Transverse colon (tissue), 4 donors: ENCODE measurements around the gene GTF2A1L. TPM values are rescaled to one million over a fixed set of nuclear protein-coding genes. Genes with fewer than 3 reads are reported as not detected.

ENCODE experiments used
- DNase-seq: peaks from one replicate; pipeline ENCODE4 v3.0.0-alpha.2; 2019
- H3K27ac ChIP-seq, 4 donors: fragments of 200-600 bp; sonication (generic); 2 replicates each; pipeline ENCODE4 v1.5.1; 2016 to 2018; ENCODE audit warnings: inconsistent platforms in 4 of 4
- H3K27me3 ChIP-seq: fragments of 200-600 bp; sonication (generic); 2 replicates; pipeline ENCODE4 v1.5.1; 2017; ENCODE audit warnings: inconsistent platforms
- H3K36me3 ChIP-seq, 4 donors: fragments of 200-600 bp; sonication (generic); 2 replicates each; pipeline ENCODE4 v1.5.1; 2017 to 2019; ENCODE audit warnings: inconsistent platforms in 4 of 4
- H3K4me1 ChIP-seq, 4 donors: fragments of 200-600 bp; sonication (generic); 2 replicates each; pipeline ENCODE4 v1.5.1; 2017 to 2020; ENCODE audit warnings: inconsistent platforms in 4 of 4
- H3K4me3 ChIP-seq, 4 donors: fragments of 200-600 bp; sonication (generic); 1 replicate in 1 of 4; 2 replicates in 3 of 4; pipeline versions ENCODE4 v1.5.1 to v1.6.1; 2017 to 2019; ENCODE audit warnings: inconsistent platforms in 4 of 4
- H3K9me3 ChIP-seq, 2 donors: fragments of 200-600 bp; sonication (generic); 2 replicates each; pipeline ENCODE4 v1.5.1; 2017 to 2019; ENCODE audit warnings: inconsistent platforms in 2 of 2
- CTCF ChIP-seq, 5 experiments: fragments of 200-600 bp in 3 of 5; fragments of 450-650 bp in 2 of 5; sonication (generic) in 3 of 5; IDR thresholded peaks; 1 replicate in 2 of 5; 2 replicates in 3 of 5; pipeline ENCODE4 v1.5.1; 2016 to 2017; ENCODE audit warnings: antibody characterized with exemption in 5 of 5, inconsistent platforms in 3 of 5, mild to moderate bottlenecking in 2 of 5, moderate library complexity in 1 of 5
- EP300 ChIP-seq: sonication (generic); formaldehyde crosslinking; IDR thresholded peaks from one replicate; pipeline ENCODE4 v1.6.1; 2017; ENCODE audit warnings: antibody characterized with exemption, low read depth
- POLR2A ChIP-seq: fragments of 450-650 bp; IDR thresholded peaks from one replicate; pipeline ENCODE4 v1.6.1; 2016; ENCODE audit warnings: antibody characterized with exemption, mild to moderate bottlenecking, moderate library complexity
- POLR2AphosphoS5 ChIP-seq, 3 donors: sonication (generic); formaldehyde crosslinking; IDR thresholded peaks; one replicate each; pipeline ENCODE4 v1.6.1; 2016; ENCODE audit warnings: antibody characterized with exemption in 3 of 3
- WGBS, 2 donors: methylation state at CpG; one replicate each; pipeline ENCODE4 v1.1.5; 2018; ENCODE audit warnings: low coverage in 1 of 2; 5-methylcytosine and 5-hydroxymethylcytosine counted together
- in situ Hi-C, 4 donors: fragments of 200-750 bp; cut with MboI; loops; one replicate each; pipeline versions ENCODE4 v1.15.0 to v1.15.1; 2017; ENCODE audit warnings: low sequenced_read_pairs in 3 of 4, low pct_ligation_motif_present in 1 of 4, low pct_unique_long_range_greater_than_20kb in 1 of 4
- intact Hi-C: fragments of 100-400 bp; cut with DNase I; formaldehyde crosslinking; loops from one replicate; pipeline ENCODE4 v1.15.1; 2023; ENCODE audit warnings: low total_unique reads
- total RNA-seq, 4 donors: library from RNA; depleted of rRNA; stranded (reverse); fragments of >200 nt; gene quantifications; one replicate each; pipeline ENCODE4 v1.1.0, GENCODE V29; 2016

The GTF2A1L gene
- total RNA-seq, 4 donors from 2014 or later, result 1.6 to 15.2 (median 9.2) TPM; not detected in 1

GRCh38 chr2:48714245-48714644, 96.6 kb downstream of the GTF2A1L start:
- Histone ChIP-seq H3K4me3 (no peak overlapping the region), H3K4me1 (peaks cover 0 to 26% (median 12%) of the 10 kb centered on the region in 4 donors), H3K27ac (peak overlapping the region in 2 of 4 donors; percentile 14 to 46), H3K36me3 (no peaks in the 10 kb centered on the region), H3K9me3 (no peaks in the 10 kb centered on the region), H3K27me3 (peaks cover 5% of the 10 kb centered on the region)
- intact Hi-C loops, result no loop called here
- DNase-seq, result no peak
- TF ChIP-seq EP300 (no peak), CTCF (IDR thresholded peaks at IDR 0.05) (no peak), POLR2AphosphoS5 (IDR thresholded peaks at IDR 0.05) (no peak), POLR2A (no peak)
- WGBS, 2 donors, result 44 to 56% methylated on average over 2 of the region's 2 CpGs
- in situ Hi-C loops, result no loop called here

GRCh38 chr2:48715042-48715899, 97.6 kb downstream of the GTF2A1L start:
- no peak overlapping the region for H3K4me3 ChIP-seq
- H3K9me3 ChIP-seq, result no peaks in the 10 kb centered on the region
- H3K27ac ChIP-seq, result peak overlapping the region; percentile 38 to 60 (median 53)
- H3K4me1 ChIP-seq, result peaks cover 0 to 26% (median 12%) of the 10 kb centered on the region in 4 donors
- TF ChIP-seq EP300 (no peak), POLR2A (no peak), POLR2AphosphoS5 (IDR thresholded peaks at IDR 0.05) (peak in 1 of 3 donors; percentile 27), CTCF (IDR thresholded peaks at IDR 0.05) (no peak)
- in situ Hi-C loops (no loop called here), intact Hi-C loops (no loop called here)
- H3K36me3 ChIP-seq, result no peaks in the 10 kb centered on the region
- H3K27me3 ChIP-seq, result peaks cover 9% of the 10 kb centered on the region
- DNase-seq, result peak; percentile 86
- 19 to 39% methylated on average over 7 of the region's 7 CpGs for WGBS, 2 donors

- 71% methylated on average over 1 of the region's 1 CpG for WGBS, 2 donors
- Histone ChIP-seq H3K9me3 (no peaks in the 10 kb centered on the region), H3K4me3 (no peak overlapping the region), H3K36me3 (no peaks in the 10 kb centered on the region), H3K27ac (peak overlapping the region; percentile 0 to 60 (median 53)), H3K27me3 (peaks cover 9% of the 10 kb centered on the region), H3K4me1 (peaks cover 0 to 26% (median 12%) of the 10 kb centered on the region in 4 donors)
- TF ChIP-seq EP300 (no peak), POLR2AphosphoS5 (IDR thresholded peaks at IDR 0.05) (no peak), CTCF (IDR thresholded peaks at IDR 0.05) (no peak), POLR2A (no peak)
- in situ Hi-C loops (no loop called here), intact Hi-C loops (no loop called here)
- no peak for DNase-seq
Observed at GRCh38 chr2:48715956-48716355, 98.3 kb downstream of the GTF2A1L start.

- in situ Hi-C loops, result no loop called here
Observed at GRCh38 chr2:48717846-48718245, 100.2 kb downstream of the GTF2A1L start.

More at GRCh38 chr2:48717846-48718245, 100.2 kb downstream of the GTF2A1L start:
- H3K4me3 ChIP-seq, result no peak overlapping the region
- intact Hi-C loops, result no loop called here
- no peaks in the 10 kb centered on the region for H3K9me3 ChIP-seq
- H3K27ac ChIP-seq, result no peak overlapping the region
- peaks cover 9% of the 10 kb centered on the region for H3K27me3 ChIP-seq
- 67 to 83% methylated on average over 3 of the region's 3 CpGs for WGBS, 2 donors
- no peaks in the 10 kb centered on the region for H3K36me3 ChIP-seq
- no peak for DNase-seq
- TF ChIP-seq CTCF (IDR thresholded peaks at IDR 0.05), result no peak
- no peak for TF ChIP-seq POLR2AphosphoS5 (IDR thresholded peaks at IDR 0.05)
- no peak for TF ChIP-seq EP300
- TF ChIP-seq POLR2A, result no peak
- peaks cover 0 to 26% (median 12%) of the 10 kb centered on the region in 4 donors for H3K4me1 ChIP-seq
